ENCODE data around the gene RFX4.

DNA sequence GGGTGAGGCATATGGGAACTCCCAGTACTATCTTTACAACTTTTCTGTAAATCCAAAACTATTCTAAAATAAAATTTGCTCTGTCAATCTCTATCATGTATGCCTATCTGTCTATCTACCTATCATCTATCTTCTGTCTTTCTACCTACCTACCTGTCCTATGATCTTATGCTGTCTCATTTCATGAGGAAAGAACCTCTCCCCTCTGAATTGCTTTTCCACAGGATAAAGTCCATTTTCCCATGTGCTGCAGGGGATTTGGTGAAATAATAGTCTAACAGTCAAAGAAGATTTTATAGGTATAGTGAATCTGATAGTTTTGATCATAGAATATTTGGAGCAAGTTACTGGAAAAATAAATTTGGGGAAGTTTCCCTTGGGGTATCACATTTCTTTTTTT lies 104.9 kb downstream of the RFX4 start:
- TF ChIP-seq, protein P1, sequence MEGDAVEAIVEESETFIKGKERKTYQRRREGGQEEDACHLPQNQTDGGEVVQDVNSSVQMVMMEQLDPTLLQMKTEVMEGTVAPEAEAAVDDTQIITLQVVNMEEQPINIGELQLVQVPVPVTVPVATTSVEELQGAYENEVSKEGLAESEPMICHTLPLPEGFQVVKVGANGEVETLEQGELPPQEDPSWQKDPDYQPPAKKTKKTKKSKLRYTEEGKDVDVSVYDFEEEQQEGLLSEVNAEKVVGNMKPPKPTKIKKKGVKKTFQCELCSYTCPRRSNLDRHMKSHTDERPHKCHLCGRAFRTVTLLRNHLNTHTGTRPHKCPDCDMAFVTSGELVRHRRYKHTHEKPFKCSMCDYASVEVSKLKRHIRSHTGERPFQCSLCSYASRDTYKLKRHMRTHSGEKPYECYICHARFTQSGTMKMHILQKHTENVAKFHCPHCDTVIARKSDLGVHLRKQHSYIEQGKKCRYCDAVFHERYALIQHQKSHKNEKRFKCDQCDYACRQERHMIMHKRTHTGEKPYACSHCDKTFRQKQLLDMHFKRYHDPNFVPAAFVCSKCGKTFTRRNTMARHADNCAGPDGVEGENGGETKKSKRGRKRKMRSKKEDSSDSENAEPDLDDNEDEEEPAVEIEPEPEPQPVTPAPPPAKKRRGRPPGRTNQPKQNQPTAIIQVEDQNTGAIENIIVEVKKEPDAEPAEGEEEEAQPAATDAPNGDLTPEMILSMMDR (IDR thresholded peaks at IDR 0.05 in 4 of 5, conservative IDR thresholded peaks at IDR 0.05 in 1 of 5), result no peak
- no peak for TF ChIP-seq POLR2A (IDR thresholded peaks at IDR 0.05)

Data from gastrocnemius medialis (tissue), 4 donors.